Spleen (tissue), 7 donors: ENCODE measurements around the gene ABCD3.

Source experiments
- CTCF ChIP-seq, 11 experiments: fragments of 200-600 bp in 7 of 11; fragments of 450-650 bp in 4 of 11; sonication (generic) in 4 of 11; IDR thresholded peaks in 8 of 11; conservative IDR thresholded peaks in 3 of 11; 1 replicate in 7 of 11; 2 replicates in 4 of 11; pipeline versions ENCODE4 v1.4.0 to v1.8.0; 2016 to 2021; ENCODE audit warnings: antibody characterized with exemption in 11 of 11, inconsistent platforms in 4 of 11, mild to moderate bottlenecking in 1 of 11
- POLR2A ChIP-seq, 3 donors: fragments of 450-650 bp; IDR thresholded peaks; one replicate each; pipeline ENCODE4 v1.5.1; 2017; ENCODE audit warnings: antibody characterized with exemption in 3 of 3, mild to moderate bottlenecking in 1 of 3
- POLR2AphosphoS5 ChIP-seq, 3 donors: sonication (generic); formaldehyde crosslinking; IDR thresholded peaks; one replicate each; pipeline ENCODE4 v1.5.1; 2017; ENCODE audit warnings: antibody characterized with exemption in 3 of 3
- donor health status: DM: no; HTN: no; CAD: no; lungs with moderate emphysema.
- donor health status: DM: no; HTN: no; CAD: no.
- donor health status: DM: no; HTN: no; CAD: no.

- TF ChIP-seq CTCF (IDR thresholded peaks at IDR 0.05 in 8 of 11, conservative IDR thresholded peaks at IDR 0.05 in 3 of 11) (no peak), POLR2A (IDR thresholded peaks at IDR 0.05) (no peak), POLR2AphosphoS5 (IDR thresholded peaks at IDR 0.05) (no peak)
Observed at GRCh38 chr1:94519351-94519750, 101.2 kb downstream of the ABCD3 start.
